SK-N-DZ (cell line): Measurements from ENCODE around the gene ZNF236.

Experiments used
- DNase-seq: peaks from one replicate; pipeline ENCODE4 v3.0.0-alpha.2; 2015; ENCODE audit warnings: low spot score

ZNF236 gene

GRCh38 chr18:76821356-76821874 is 942 bp upstream of the ZNF236 start:
- no peak for DNase-seq

- DNase-seq: peak; percentile 42
These were observed 367 bp upstream of the ZNF236 start for GRCh38 chr18:76821875-76822505.

- no peak for DNase-seq
These were observed 793 bp downstream of the ZNF236 start for GRCh38 chr18:76823161-76823538.

- no peak for DNase-seq
These were observed 1.2 kb downstream of the ZNF236 start for GRCh38 chr18:76823587-76824011.

GRCh38 chr18:76824145-76824676 is 1.9 kb downstream of the ZNF236 start:
- DNase-seq: no peak

GRCh38 chr18:76824754-76825153 is 2.4 kb downstream of the ZNF236 start:
- DNase-seq: peak; percentile 59

GRCh38 chr18:76827205-76828200 is 5.1 kb downstream of the ZNF236 start:
- no peak for DNase-seq

GRCh38 chr18:76834379-76834778 is 12.0 kb downstream of the ZNF236 start:
- no peak for DNase-seq

GRCh38 chr18:76835380-76835779 is 13.0 kb downstream of the ZNF236 start:
- DNase-seq: no peak

- no peak for DNase-seq
These were observed 14.7 kb downstream of the ZNF236 start for GRCh38 chr18:76837071-76837470.

GRCh38 chr18:76838182-76838581 is 15.8 kb downstream of the ZNF236 start:
- no peak for DNase-seq

GRCh38 chr18:76839086-76839794 is 16.9 kb downstream of the ZNF236 start:
- no peak for DNase-seq

GRCh38 chr18:76842837-76843530 is 20.6 kb downstream of the ZNF236 start:
- DNase-seq: no peak

GRCh38 chr18:76844144-76844543 is 21.8 kb downstream of the ZNF236 start:
- no peak for DNase-seq

GRCh38 chr18:76844742-76845477 is 22.6 kb downstream of the ZNF236 start:
- DNase-seq: no peak

GRCh38 chr18:76846217-76846616 is 23.9 kb downstream of the ZNF236 start:
- DNase-seq: no peak

- DNase-seq: peak; percentile 8
These were observed 25.6 kb downstream of the ZNF236 start for GRCh38 chr18:76847916-76848315.

- no peak for DNase-seq
These were observed 27.8 kb downstream of the ZNF236 start for GRCh38 chr18:76850112-76850511.

GRCh38 chr18:76855594-76855993 is 33.2 kb downstream of the ZNF236 start:
- no peak for DNase-seq

- no peak for DNase-seq
These were observed 35.1 kb downstream of the ZNF236 start for GRCh38 chr18:76857476-76857875.
